ENCODE results near the gene SAP25. TPM values are rescaled to one million over a fixed set of nuclear protein-coding genes. Genes with fewer than 3 reads are reported as not detected.

Gene SAP25
- total and polyA plus RNA-seq, 2 experiments from 2014 or later = 3.8 to 4.1 TPM

DNA sequence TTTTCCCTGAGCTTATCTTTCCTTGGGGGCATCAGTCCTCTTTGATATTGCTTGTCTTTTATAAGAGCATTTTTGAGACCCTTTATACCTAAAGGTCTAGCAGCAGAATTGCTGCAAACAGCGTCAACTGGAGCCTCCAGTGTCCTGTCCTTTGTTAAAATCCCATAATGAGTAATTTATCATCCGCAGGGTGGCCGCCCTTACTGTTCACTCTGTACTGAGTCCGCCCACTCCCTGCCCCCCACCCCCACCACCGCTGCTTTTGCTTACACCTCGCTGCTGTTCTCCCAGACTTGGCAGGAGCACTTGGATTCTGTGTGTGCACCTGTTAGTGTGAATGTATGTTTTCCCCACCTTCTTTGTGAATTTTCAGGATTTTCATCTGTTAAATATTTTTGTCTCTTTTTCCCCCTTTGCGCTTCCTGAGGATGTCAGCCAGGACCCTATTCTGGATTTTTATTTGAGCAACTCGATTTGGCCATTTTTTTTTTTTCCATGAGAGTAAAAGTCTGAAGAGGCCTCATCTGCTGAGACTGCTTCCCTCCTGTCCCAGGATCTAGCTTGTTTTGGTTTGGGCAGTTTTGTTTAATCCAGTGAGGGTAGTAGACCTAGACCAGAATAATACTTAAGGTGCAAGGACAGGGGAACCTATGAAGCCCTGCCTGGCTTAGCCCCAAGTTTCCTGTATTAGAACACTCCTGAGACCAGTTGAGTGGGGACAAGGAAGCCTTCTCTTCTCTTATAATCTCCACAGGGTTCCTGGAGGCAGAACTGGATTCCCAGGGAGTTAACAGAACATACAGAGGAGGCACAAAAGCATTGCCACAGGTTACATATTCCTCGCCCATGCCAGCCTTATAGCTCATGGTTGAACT, 26.5 kb downstream of the SAP25 start:
- TF ChIP-seq CREB1 (CRISPR knock-in tag; IDR thresholded peaks at IDR 0.05; ENCODE audit: low read depth) (no peak), NANOG (IDR thresholded peaks at IDR 0.05; ENCODE audit: borderline replicate concordance) (no peak), EZH2 (IDR thresholded peaks at IDR 0.05; ENCODE audit: low read depth, unreplicated experiment) (no peak), POLR2AphosphoS5 (IDR thresholded peaks at IDR 0.05; ENCODE audit: low read depth) (no peak), JUNB (IDR thresholded peaks at IDR 0.05; ENCODE audit: unreplicated experiment) (no peak), EZH2phosphoT487 (IDR thresholded peaks at IDR 0.05; ENCODE audit: unreplicated experiment) (no peak), ZNF462 (CRISPR knock-in tag; IDR thresholded peaks at IDR 0.05) (no peak), STAT1 (IDR thresholded peaks at IDR 0.05; ENCODE audit: unreplicated experiment) (no peak), ZNF331 (CRISPR knock-in tag; IDR thresholded peaks at IDR 0.05; ENCODE audit: low read depth) (no peak), CTCF (conservative IDR thresholded peaks at IDR 0.05; ENCODE audit: low read depth in 2 of 2) (no peak)
- TF ChIP-seq, protein P1, sequence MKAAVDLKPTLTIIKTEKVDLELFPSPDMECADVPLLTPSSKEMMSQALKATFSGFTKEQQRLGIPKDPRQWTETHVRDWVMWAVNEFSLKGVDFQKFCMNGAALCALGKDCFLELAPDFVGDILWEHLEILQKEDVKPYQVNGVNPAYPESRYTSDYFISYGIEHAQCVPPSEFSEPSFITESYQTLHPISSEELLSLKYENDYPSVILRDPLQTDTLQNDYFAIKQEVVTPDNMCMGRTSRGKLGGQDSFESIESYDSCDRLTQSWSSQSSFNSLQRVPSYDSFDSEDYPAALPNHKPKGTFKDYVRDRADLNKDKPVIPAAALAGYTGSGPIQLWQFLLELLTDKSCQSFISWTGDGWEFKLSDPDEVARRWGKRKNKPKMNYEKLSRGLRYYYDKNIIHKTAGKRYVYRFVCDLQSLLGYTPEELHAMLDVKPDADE (IDR thresholded peaks at IDR 0.05) = no peak
- peak overlapping the region; percentile 59; the same call in 1 of the 2 replicates for H3K27ac Mint-ChIP-seq

More for the DNA sequence above, 26.5 kb downstream of the SAP25 start:
- no peaks in the 10 kb centered on the region for H4K20me1 ChIP-seq (replicated peaks; ENCODE audit: insufficient read depth)
- Mint-ChIP-seq H3K27me3 (ENCODE audit: insufficient read depth, low read depth, poor library complexity) (peaks cover 5% of the 10 kb centered on the region), H3K4me3 (no peak overlapping the region), H3K9me3 (no peaks in the 10 kb centered on the region), H3K36me3 (ENCODE audit: low read depth) (peaks cover 6% of the 10 kb centered on the region), H3K4me1 (peaks cover 57% of the 10 kb centered on the region)
- H3K27me3 ChIP-seq (ENCODE audit: insufficient read depth) = no peaks in the 10 kb centered on the region
- H3K4me1 ChIP-seq (ENCODE audit: insufficient read depth) = peaks cover 41% of the 10 kb centered on the region
- no peak overlapping the region for H3K4me3 ChIP-seq
- no peaks in the 10 kb centered on the region for H3K36me3 ChIP-seq (ENCODE audit: insufficient read depth)
- ATAC-seq (no peak), DNase-seq (ENCODE audit: low spot score) (no peak)
- no peak overlapping the region for H2AFZ ChIP-seq
- no peak overlapping the region for H3K4me2 ChIP-seq
- peak overlapping the region; percentile 58; the same call in 1 of the 2 replicates for H3K27ac ChIP-seq (ENCODE audit: low read depth)
- H3K79me2 ChIP-seq (replicated peaks; ENCODE audit: insufficient read depth) = peaks cover 13% of the 10 kb centered on the region
- peaks cover 12% of the 10 kb centered on the region; the same call in 1 of the 2 replicates for H3F3A ChIP-seq (replicated peaks; ENCODE audit: low read depth)
- no peaks in the 10 kb centered on the region for H3K9me2 ChIP-seq (ENCODE audit: insufficient read depth)
